Upper lobe of left lung (tissue), 6 donors: Measurements from ENCODE around the gene RFTN2. TPM values are rescaled to one million over a fixed set of nuclear protein-coding genes. Genes with fewer than 3 reads are reported as not detected.
"Not testable (repeated sequence)": the region's sequence is repeated elsewhere in the genome, so short reads cannot be mapped to it uniquely, and the experiment has no call there.

Experiments used
- ATAC-seq, 2 donors: fragments of 200-7000 bp; cut with Tn5 transposase; one replicate each; pipeline ENCODE4 v1.9.1; 2022; ENCODE audit warnings: mild to moderate bottlenecking in 2 of 2, moderate library complexity in 2 of 2; ENCODE audit not compliant: low FRiP score in 2 of 2
- DNase-seq, 2 donors: peaks; one replicate each; pipeline ENCODE4 v3.0.0-alpha.2; 2019 to 2020
- H3K27ac ChIP-seq, 4 donors: fragments of 200-600 bp; sonication (generic); one replicate each; pipeline ENCODE4 v1.5.1; 2016 to 2019
- H3K27me3 ChIP-seq, 4 donors: fragments of 200-600 bp; sonication (generic); one replicate each; pipeline ENCODE4 v1.5.1; 2017 to 2019
- H3K36me3 ChIP-seq, 4 donors: fragments of 200-600 bp; sonication (generic); one replicate each; pipeline ENCODE4 v1.5.1; 2016 to 2019
- H3K4me1 ChIP-seq, 4 donors: fragments of 200-600 bp; sonication (generic); one replicate each; pipeline ENCODE4 v1.5.1; 2018 to 2019
- H3K4me3 ChIP-seq, 4 donors: fragments of 200-600 bp; sonication (generic); one replicate each; pipeline ENCODE4 v1.5.1; 2017 to 2019; ENCODE audit warnings: mild to moderate bottlenecking in 2 of 4, moderate library complexity in 1 of 4
- H3K9me3 ChIP-seq, 4 donors: fragments of 200-600 bp; sonication (generic); one replicate each; pipeline ENCODE4 v1.5.1; 2018 to 2019
- CTCF ChIP-seq, 6 experiments: fragments of 450-650 bp in 4 of 6; fragments of 200-600 bp in 2 of 6; sonication (generic) in 2 of 6; IDR thresholded peaks; one replicate each; pipeline ENCODE4 v1.5.1; 2016 to 2019; ENCODE audit warnings: antibody characterized with exemption in 6 of 6
- EP300 ChIP-seq, 4 donors: sonication (generic); formaldehyde crosslinking; IDR thresholded peaks; one replicate each; pipeline ENCODE4 v1.5.1; 2017; ENCODE audit warnings: antibody characterized with exemption in 4 of 4, control low read depth in 2 of 4
- POLR2A ChIP-seq, 4 donors: fragments of 450-650 bp; IDR thresholded peaks; one replicate each; pipeline ENCODE4 v1.5.1; 2016 to 2017; ENCODE audit warnings: antibody characterized with exemption in 4 of 4, mild to moderate bottlenecking in 2 of 4
- POLR2AphosphoS5 ChIP-seq, 2 donors: sonication (generic); formaldehyde crosslinking; IDR thresholded peaks; one replicate each; pipeline ENCODE4 v1.5.1; 2017; ENCODE audit warnings: antibody characterized with exemption in 2 of 2
- WGBS, 2 donors: methylation state at CpG; one replicate each; pipeline ENCODE4 v1.1.5; 2017 to 2018; 5-methylcytosine and 5-hydroxymethylcytosine counted together
- total RNA-seq, 6 donors: library from RNA; depleted of rRNA in 4 of 6; stranded (reverse); fragments of >200 nt in 4 of 6; gene quantifications; one replicate each; pipeline versions ENCODE4 v1.1.0 to v1.2.1, GENCODE V29; 2016 to 2021
- donor health status: DM: no; HTN: no; CAD: no; lungs with moderate emphysema.
- donor health status: DM: no; HTN: yes; CAD: no; lungs with severe emphysema.

Gene RFTN2
- total RNA-seq, 6 donors from 2014 or later = 1.0 to 7.0 (median 2.8) TPM

GRCh38 chr2:197598450-197598849 is 76.9 kb downstream of the RFTN2 start:
- no peak for DNase-seq
- no peaks in the 10 kb centered on the region for H3K4me1 ChIP-seq
- TF ChIP-seq POLR2AphosphoS5 (IDR thresholded peaks at IDR 0.05) = no peak
- TF ChIP-seq EP300 (IDR thresholded peaks at IDR 0.05) = no peak
- WGBS, 2 donors = 93 to 94% methylated on average over 5 of the region's 5 CpGs
- H3K9me3 ChIP-seq = no peaks in the 10 kb centered on the region
- no peaks in the 10 kb centered on the region for H3K27me3 ChIP-seq
- H3K36me3 ChIP-seq = no peaks in the 10 kb centered on the region
- no peak overlapping the region for H3K27ac ChIP-seq
- no peak overlapping the region for H3K4me3 ChIP-seq
- no peak for ATAC-seq

- H3K27me3 ChIP-seq = no peaks in the 10 kb centered on the region
- WGBS, 2 donors = 88 to 93% methylated on average over 4 of the region's 4 CpGs
- TF ChIP-seq POLR2AphosphoS5 (IDR thresholded peaks at IDR 0.05) (no peak), CTCF (IDR thresholded peaks at IDR 0.05) (no peak), EP300 (IDR thresholded peaks at IDR 0.05) (no peak), POLR2A (IDR thresholded peaks at IDR 0.05) (no peak)
Measured at GRCh38 chr2:197597166-197597565, 78.2 kb downstream of the RFTN2 start.

GRCh38 chr2:197596766-197597165 is 78.6 kb downstream of the RFTN2 start:
- no peak for TF ChIP-seq POLR2AphosphoS5 (IDR thresholded peaks at IDR 0.05)
- no peak for TF ChIP-seq EP300 (IDR thresholded peaks at IDR 0.05)
- no peak for TF ChIP-seq POLR2A (IDR thresholded peaks at IDR 0.05)
- no peak for TF ChIP-seq CTCF (IDR thresholded peaks at IDR 0.05)

More at GRCh38 chr2:197597166-197597565, 78.2 kb downstream of the RFTN2 start:
- no peaks in the 10 kb centered on the region for H3K36me3 ChIP-seq
- no peaks in the 10 kb centered on the region for H3K4me1 ChIP-seq
- H3K9me3 ChIP-seq = no peaks in the 10 kb centered on the region
- no peak overlapping the region for H3K27ac ChIP-seq
- no peak for DNase-seq
- H3K4me3 ChIP-seq = no peak overlapping the region
- ATAC-seq = no peak

GRCh38 chr2:197591339-197592072 is 83.9 kb downstream of the RFTN2 start:
- Histone ChIP-seq H3K36me3 (no peaks in the 10 kb centered on the region), H3K4me1 (no peaks in the 10 kb centered on the region), H3K27ac (no peak overlapping the region), H3K4me3 (no peak overlapping the region), H3K9me3 (no peaks in the 10 kb centered on the region), H3K27me3 (no peaks in the 10 kb centered on the region)
- ATAC-seq = no peak
- TF ChIP-seq POLR2A (IDR thresholded peaks at IDR 0.05) (no peak), CTCF (IDR thresholded peaks at IDR 0.05) (no peak), POLR2AphosphoS5 (IDR thresholded peaks at IDR 0.05) (no peak), EP300 (IDR thresholded peaks at IDR 0.05) (no peak)
- 84 to 91% methylated on average over 12 to 23 of the region's 32 CpGs for WGBS, 2 donors
- peak in 1 of 2 donors; percentile 62 for DNase-seq

More at GRCh38 chr2:197596766-197597165, 78.6 kb downstream of the RFTN2 start:
- Histone ChIP-seq H3K4me1 (no peaks in the 10 kb centered on the region), H3K27ac (no peak overlapping the region), H3K9me3 (no peaks in the 10 kb centered on the region), H3K4me3 (no peak overlapping the region), H3K36me3 (no peaks in the 10 kb centered on the region), H3K27me3 (no peaks in the 10 kb centered on the region)
- 71 to 77% methylated on average over 1 of the region's 1 CpG for WGBS, 2 donors
- no peak for DNase-seq
- ATAC-seq = no peak

GRCh38 chr2:197587255-197587654 is 88.1 kb downstream of the RFTN2 start:
- H3K36me3 ChIP-seq, DNase-seq, H3K27ac ChIP-seq, H3K4me3 ChIP-seq, H3K4me1 ChIP-seq, H3K9me3 ChIP-seq, H3K27me3 ChIP-seq, ATAC-seq: not testable (repeated sequence)
- 92 to 96% methylated on average over 7 of the region's 7 CpGs for WGBS, 2 donors

- not testable (repeated sequence) for DNase-seq, H3K27ac ChIP-seq, H3K4me1 ChIP-seq, H3K9me3 ChIP-seq, ATAC-seq, H3K36me3 ChIP-seq, H3K27me3 ChIP-seq, H3K4me3 ChIP-seq
- 90 to 93% methylated on average over 3 of the region's 3 CpGs for WGBS, 2 donors
Measured at GRCh38 chr2:197580166-197580565, 95.2 kb downstream of the RFTN2 start.

- H3K36me3 ChIP-seq, ATAC-seq, H3K27me3 ChIP-seq, H3K4me3 ChIP-seq, H3K4me1 ChIP-seq, H3K9me3 ChIP-seq, DNase-seq, H3K27ac ChIP-seq: not testable (repeated sequence)
- WGBS, 2 donors = 85 to 91% methylated on average over 2 of the region's 2 CpGs
Measured at GRCh38 chr2:197578294-197578693, 97.1 kb downstream of the RFTN2 start.
